ENCODE measurements around the gene STYXL2. TPM values are rescaled to one million over a fixed set of nuclear protein-coding genes. Genes with fewer than 3 reads are reported as not detected.

The STYXL2 gene
- total RNA-seq, 2 donors from 2014 or later, result 0.10 TPM; not detected in 1

DNA sequence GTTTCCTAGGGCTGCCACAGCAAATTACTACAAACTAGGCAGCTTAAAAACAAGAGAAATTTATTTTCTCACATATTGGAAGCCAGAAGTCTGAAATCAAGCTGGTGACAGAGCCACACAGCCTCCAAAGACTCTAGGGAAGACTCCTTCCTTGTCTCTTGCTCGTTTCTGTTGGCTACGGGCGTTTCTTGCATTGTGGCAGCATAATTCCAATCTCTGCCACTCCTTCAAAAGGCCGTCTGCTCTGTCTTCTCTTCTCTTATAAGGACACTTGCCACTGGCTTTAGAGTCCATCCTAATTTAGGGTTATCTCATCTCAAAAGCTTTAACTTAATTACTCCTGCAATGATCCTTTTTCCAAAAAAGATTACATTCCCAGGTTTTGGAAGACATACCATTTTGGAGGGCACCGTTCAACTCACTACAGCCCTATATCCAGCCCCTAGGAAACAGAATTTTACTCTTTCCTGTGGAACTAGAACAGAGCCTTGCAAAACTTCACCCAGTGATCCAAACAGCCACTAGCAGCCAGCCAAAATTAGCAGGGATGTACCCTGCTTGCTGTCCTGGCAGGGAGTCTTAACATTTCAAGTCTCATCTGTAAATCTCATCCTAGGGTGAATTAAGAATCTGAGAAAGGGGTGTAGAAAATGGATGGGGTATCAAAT, 9.2 kb downstream of the STYXL2 start:
- Histone ChIP-seq H3K27me3 (no peaks in the 10 kb centered on the region), H3K36me3 (no peaks in the 10 kb centered on the region), H3K9me3 (no peaks in the 10 kb centered on the region), H3K27ac (no peak overlapping the region), H3K9ac (ENCODE audit: low read depth in 2 of 2, low read length in 2 of 2) (no peak overlapping the region), H3K4me1 (no peaks in the 10 kb centered on the region), H3K4me3 (no peak overlapping the region)
- intact Hi-C loops (cut with DNase I), result no loop called here
- no peak for DNase-seq
- TF ChIP-seq, protein P1, sequence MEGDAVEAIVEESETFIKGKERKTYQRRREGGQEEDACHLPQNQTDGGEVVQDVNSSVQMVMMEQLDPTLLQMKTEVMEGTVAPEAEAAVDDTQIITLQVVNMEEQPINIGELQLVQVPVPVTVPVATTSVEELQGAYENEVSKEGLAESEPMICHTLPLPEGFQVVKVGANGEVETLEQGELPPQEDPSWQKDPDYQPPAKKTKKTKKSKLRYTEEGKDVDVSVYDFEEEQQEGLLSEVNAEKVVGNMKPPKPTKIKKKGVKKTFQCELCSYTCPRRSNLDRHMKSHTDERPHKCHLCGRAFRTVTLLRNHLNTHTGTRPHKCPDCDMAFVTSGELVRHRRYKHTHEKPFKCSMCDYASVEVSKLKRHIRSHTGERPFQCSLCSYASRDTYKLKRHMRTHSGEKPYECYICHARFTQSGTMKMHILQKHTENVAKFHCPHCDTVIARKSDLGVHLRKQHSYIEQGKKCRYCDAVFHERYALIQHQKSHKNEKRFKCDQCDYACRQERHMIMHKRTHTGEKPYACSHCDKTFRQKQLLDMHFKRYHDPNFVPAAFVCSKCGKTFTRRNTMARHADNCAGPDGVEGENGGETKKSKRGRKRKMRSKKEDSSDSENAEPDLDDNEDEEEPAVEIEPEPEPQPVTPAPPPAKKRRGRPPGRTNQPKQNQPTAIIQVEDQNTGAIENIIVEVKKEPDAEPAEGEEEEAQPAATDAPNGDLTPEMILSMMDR (IDR thresholded peaks at IDR 0.05), result no peak

DNA sequence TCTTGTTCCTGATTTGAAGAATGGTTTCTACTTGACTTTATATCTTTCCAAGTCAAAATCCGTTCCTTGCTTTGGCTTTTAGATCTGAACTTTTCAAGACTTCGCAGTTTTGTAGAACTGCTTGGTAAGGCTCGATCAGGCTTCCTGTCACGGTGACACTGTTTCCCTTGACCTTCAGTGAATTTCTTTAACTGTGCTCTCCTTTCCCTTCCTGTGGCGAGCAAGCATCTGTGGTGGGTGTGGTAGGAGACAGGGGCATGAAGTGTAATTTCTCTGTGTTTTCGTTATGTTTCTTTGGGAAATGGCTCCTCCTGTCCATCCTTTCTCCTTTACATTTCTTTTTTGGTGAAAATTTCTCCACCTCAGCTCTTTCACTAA, 10.4 kb downstream of the STYXL2 start:
- no peak overlapping the region for H3K4me3 ChIP-seq
- intact Hi-C loops (cut with DNase I), result no loop called here
- H3K4me1 ChIP-seq, result no peaks in the 10 kb centered on the region
- no peaks in the 10 kb centered on the region for H3K27me3 ChIP-seq
- H3K9ac ChIP-seq (ENCODE audit: low read depth in 2 of 2, low read length in 2 of 2), result no peak overlapping the region
- H3K27ac ChIP-seq, result no peak overlapping the region
- no peak for DNase-seq
- no peaks in the 10 kb centered on the region for H3K36me3 ChIP-seq
- TF ChIP-seq, protein P1 (IDR thresholded peaks at IDR 0.05), result no peak
- H3K9me3 ChIP-seq, result no peaks in the 10 kb centered on the region

DNA sequence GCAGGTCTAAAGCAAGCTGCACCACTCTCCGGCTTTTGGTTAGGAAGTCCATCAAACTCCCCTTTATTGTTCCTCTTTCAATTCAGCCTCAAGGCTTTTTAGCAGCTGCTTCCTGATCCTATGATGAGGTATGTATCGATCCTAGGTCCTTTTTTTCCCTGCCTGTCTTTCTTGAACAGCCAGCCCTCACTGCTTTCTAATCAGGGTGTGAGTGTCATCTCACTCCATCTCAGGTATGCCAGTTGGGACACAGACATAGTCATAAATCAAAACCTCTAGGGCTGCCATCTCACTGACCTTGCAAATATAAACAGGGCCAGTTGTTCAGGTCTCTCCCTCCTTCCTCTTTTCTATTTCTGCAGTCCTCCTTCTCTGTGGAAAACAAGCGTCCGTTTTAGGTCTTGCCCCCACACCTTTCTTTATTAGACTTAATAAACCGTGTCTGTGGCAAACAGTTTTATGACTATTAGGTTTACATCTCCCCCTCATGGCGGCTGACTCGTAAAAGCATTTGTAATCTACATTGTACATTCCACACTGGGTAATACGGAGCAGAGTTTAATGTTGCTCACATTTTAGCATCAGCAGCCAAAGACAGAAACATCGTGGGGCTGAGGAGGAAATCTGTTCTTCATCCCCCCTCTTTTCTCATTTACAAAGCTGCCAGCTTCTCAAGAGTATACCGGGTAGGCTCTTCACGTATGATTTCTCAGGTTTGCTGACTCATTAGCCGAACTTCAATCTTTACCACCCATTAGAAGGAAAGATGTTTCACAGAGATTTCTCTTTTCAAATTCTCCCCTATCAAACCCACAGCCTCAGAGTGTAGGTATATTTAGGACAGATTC, 11.6 kb downstream of the STYXL2 start:
- no peak for DNase-seq
- H3K9me3 ChIP-seq, result no peaks in the 10 kb centered on the region
- H3K9ac ChIP-seq (ENCODE audit: low read depth in 2 of 2, low read length in 2 of 2), result no peak overlapping the region
- H3K4me1 ChIP-seq, result no peaks in the 10 kb centered on the region
- no peaks in the 10 kb centered on the region for H3K27me3 ChIP-seq
- H3K27ac ChIP-seq, result peak overlapping the region; percentile 13
- H3K4me3 ChIP-seq, result no peak overlapping the region
- TF ChIP-seq, protein P1 (IDR thresholded peaks at IDR 0.05), result no peak
- intact Hi-C loops (cut with DNase I), result no loop called here
- H3K36me3 ChIP-seq, result no peaks in the 10 kb centered on the region

DNA sequence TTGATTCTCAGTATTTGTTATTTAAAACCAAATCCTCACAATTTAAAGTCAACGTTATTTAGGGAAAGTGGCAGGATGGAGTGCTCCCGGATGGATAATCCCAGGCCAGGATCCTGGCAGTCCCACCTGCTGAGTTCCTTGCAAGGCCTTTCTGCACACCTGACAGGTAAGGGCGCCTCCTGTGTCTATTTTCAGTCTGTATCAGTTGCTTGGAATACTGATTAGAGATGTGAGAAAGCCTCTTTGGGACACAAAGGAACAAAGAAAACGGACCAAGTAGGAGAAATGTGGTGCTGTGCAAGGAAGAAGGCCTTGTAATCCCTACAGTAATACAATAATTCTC, 12.2 kb downstream of the STYXL2 start:
- intact Hi-C loops (cut with DNase I), result no loop called here
- H3K36me3 ChIP-seq, result no peaks in the 10 kb centered on the region
- H3K9me3 ChIP-seq, result no peaks in the 10 kb centered on the region
- TF ChIP-seq, protein P1 (IDR thresholded peaks at IDR 0.05), result no peak
- H3K27ac ChIP-seq, result no peak overlapping the region
- no peak overlapping the region for H3K4me3 ChIP-seq
- no peaks in the 10 kb centered on the region for H3K27me3 ChIP-seq
- H3K9ac ChIP-seq (ENCODE audit: low read depth in 2 of 2, low read length in 2 of 2), result no peak overlapping the region
- no peaks in the 10 kb centered on the region for H3K4me1 ChIP-seq
- no peak for DNase-seq

DNA sequence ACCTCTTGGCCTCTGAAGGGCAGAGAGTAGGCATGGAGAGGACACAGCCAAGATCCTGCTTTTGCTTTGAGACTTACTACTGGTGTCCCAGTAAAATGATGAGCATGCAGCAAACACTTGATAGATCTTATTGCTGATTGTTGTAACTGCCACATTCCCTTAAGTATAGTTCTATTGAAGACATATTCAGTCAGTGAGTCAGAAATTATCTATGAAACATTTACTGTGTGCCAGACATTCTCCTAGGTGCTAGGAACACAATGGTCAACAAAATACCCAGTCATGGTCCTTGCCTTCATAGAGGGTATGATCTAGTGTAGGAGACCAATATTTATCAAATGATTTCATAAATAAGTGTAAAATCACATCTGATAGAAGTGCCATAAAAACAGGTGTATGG, 13.6 kb downstream of the STYXL2 start:
- TF ChIP-seq, protein P1 (IDR thresholded peaks at IDR 0.05), result no peak
- no peaks in the 10 kb centered on the region for H3K4me1 ChIP-seq
- intact Hi-C loops (cut with DNase I), result no loop called here
- no peak overlapping the region for H3K27ac ChIP-seq
- no peaks in the 10 kb centered on the region for H3K36me3 ChIP-seq
- no peak overlapping the region for H3K4me3 ChIP-seq
- H3K9ac ChIP-seq (ENCODE audit: low read depth in 2 of 2, low read length in 2 of 2), result no peak overlapping the region
- no peak for DNase-seq
- no peaks in the 10 kb centered on the region for H3K9me3 ChIP-seq
- no peaks in the 10 kb centered on the region for H3K27me3 ChIP-seq
